K562 (cell line): ENCODE measurements around the gene LIPI. TPM values are rescaled to one million over a fixed set of nuclear protein-coding genes. Genes with fewer than 3 reads are reported as not detected.

Experiments
- ATAC-seq: fragments of 200-7000 bp; cut with Tn5 transposase; 3 replicates; pipeline ENCODE4 v1.9.1; 2020; ENCODE audit warnings: moderate library complexity
- BruUV-seq: library from RNA; stranded (reverse); fragments of 400-500 nt; replicated peaks from 2 replicates; lab custom pipeline; 2021; lab: Mats Ljungman, UMichigan
- CTCF ChIA-PET: fragments of 300-600 bp; formaldehyde crosslinking; extraction: SDS; loops from one replicate; lab custom pipeline; 2021; ENCODE audit warnings: low intra/inter-chr PET ratio; lab: Yijun Ruan, JAX
- POLR2A ChIA-PET: fragments of 300-600, 350-650 bp; sonication (Branson Sonifier 250); formaldehyde crosslinking; extraction: SDS; loops from one replicate; lab custom pipeline; 2021; ENCODE audit warnings: antibody characterized with exemption, inconsistent platforms; lab: Yijun Ruan, JAX
- DNase-seq, 4 experiments: peaks; one replicate each; pipeline versions ENCODE4 v3.0.0 to v3.0.0-alpha.2; 2011 to 2018; ENCODE audit warnings: low spot score in 3 of 4, mixed read lengths in 3 of 4; ENCODE audit errors: extremely low read depth in 1 of 4
- FAIRE-seq: peaks from 2 replicates; lab custom pipeline; 2011; peaks lifted over from hg19 to GRCh38; lab: Jason Lieb, UNC
- H2AFZ ChIP-seq: 2 replicates; pipeline ENCODE4 v1.6.0; 2011; ENCODE audit warnings: low read depth, low read length, control low read depth, inconsistent platforms
- H3K27ac ChIP-seq: fragments of 200-600 bp; 3 replicates; pipeline ENCODE4 v1.8.0; 2011; ENCODE audit warnings: low read depth, mild to moderate bottlenecking, control low read depth, inconsistent platforms, low read length, moderate library complexity, mixed read lengths; ENCODE audit errors: extremely low read depth
- H3K27me3 ChIP-seq, 2 experiments: fragments of 300-600 bp in 1 of 2; 2 replicates in 1 of 2; 3 replicates in 1 of 2; pipeline versions ENCODE4 v1.6.0 to v1.8.0; 2011; ENCODE audit warnings: inconsistent platforms in 2 of 2, low read length in 2 of 2, mild to moderate bottlenecking in 1 of 2, mixed read lengths in 1 of 2, moderate library complexity in 1 of 2; ENCODE audit not compliant: control insufficient read depth in 2 of 2, insufficient read depth in 2 of 2
- H3K36me3 ChIP-seq: fragments of 300-600 bp; 3 replicates; pipeline ENCODE4 v1.8.0; 2011; ENCODE audit warnings: mild to moderate bottlenecking, low read length, inconsistent platforms; ENCODE audit not compliant: control insufficient read depth, insufficient read depth
- H3K4me1 ChIP-seq, 2 experiments: fragments of 200-600 bp in 1 of 2; replicated peaks in 1 of 2; 2 replicates in 1 of 2; 3 replicates in 1 of 2; pipeline versions ENCODE4 v1.5.1 to v1.8.0; 2011; ENCODE audit warnings: inconsistent platforms in 2 of 2, low read length in 2 of 2, mild to moderate bottlenecking in 1 of 2, mixed read lengths in 1 of 2, moderate library complexity in 1 of 2; ENCODE audit not compliant: control insufficient read depth in 2 of 2, insufficient read depth in 2 of 2
- H3K4me2 ChIP-seq: 2 replicates; pipeline ENCODE4 v1.6.1; 2011; ENCODE audit warnings: low read length, control low read depth, inconsistent platforms, mixed read lengths; ENCODE audit not compliant: insufficient read depth
- H3K4me3 ChIP-seq: fragments of 200-600 bp; sonication (generic), shearing (Covaris generic); 2 replicates; pipeline ENCODE4 v1.5.1; 2016; ENCODE audit warnings: control low read depth, inconsistent platforms
- H3K79me2 ChIP-seq: fragments of 200-600 bp; 3 replicates; pipeline ENCODE4 v1.8.0; 2011; ENCODE audit warnings: low read length, inconsistent platforms; ENCODE audit not compliant: control insufficient read depth, insufficient read depth
- H3K9ac ChIP-seq, 2 experiments: 2 replicates each; pipeline versions ENCODE4 v1.6.0 to v1.6.1; 2011; ENCODE audit warnings: low read depth in 2 of 2, low read length in 2 of 2, control low read depth in 1 of 2, inconsistent platforms in 1 of 2, mild to moderate bottlenecking in 1 of 2, mixed read lengths in 1 of 2; ENCODE audit not compliant: insufficient read depth in 1 of 2
- H3K9me1 ChIP-seq: one replicate; pipeline ENCODE4 v1.6.0; 2011; ENCODE audit warnings: inconsistent platforms, mild to moderate bottlenecking, low read length, moderate library complexity; ENCODE audit not compliant: control insufficient read depth, insufficient read depth
- H3K9me3 ChIP-seq: replicated peaks from 2 replicates; pipeline ENCODE4 v1.5.1; 2011; ENCODE audit warnings: low read depth, low read length, inconsistent platforms; ENCODE audit not compliant: control insufficient read depth, insufficient read depth
- H4K20me1 ChIP-seq: replicated peaks from 2 replicates; pipeline ENCODE4 v1.6.1; 2011; ENCODE audit warnings: low read length, inconsistent platforms, mixed read lengths; ENCODE audit not compliant: control insufficient read depth, insufficient read depth
- AFF1 ChIP-seq, 2 experiments: fragments of 450-650 bp; IDR thresholded peaks; 2 replicates each; pipeline ENCODE4 v1.6.1; 2018; ENCODE audit warnings: mild to moderate bottlenecking in 2 of 2, low read depth in 1 of 2; ENCODE audit not compliant: partially characterized antibody in 2 of 2
- ETV1 ChIP-seq: fragments of 450-650 bp; conservative IDR thresholded peaks from 2 replicates; pipeline ENCODE4 v1.6.1; 2016; ENCODE audit warnings: missing genetic modification characterization, control low read depth, low read depth, missing compliant biosample characterization
- THRA ChIP-seq: fragments of 450-650 bp; IDR thresholded peaks from 2 replicates; pipeline ENCODE4 v1.6.1; 2017; ENCODE audit warnings: mild to moderate bottlenecking, moderate library complexity
- WGBS: fragments of 100-300 bp; shearing (Covaris generic); methylation state at CpG from one replicate; pipeline ENCODE4 v1.1.6; 2016; ENCODE audit warnings: low coverage, mixed read lengths; ENCODE audit not compliant: insufficient coverage; ENCODE audit errors: missing lambda C conversion rate; 5-methylcytosine and 5-hydroxymethylcytosine counted together
- in situ Hi-C: fragments of 300-500 bp; cut with MboI; formaldehyde crosslinking; loops from 4 replicates; pipeline ENCODE4 v1.15.0; 2018; ENCODE audit warnings: inconsistent platforms, mixed read lengths
- intact Hi-C: fragments of 100-400 bp; cut with micrococcal nuclease; formaldehyde crosslinking; loops from 2 replicates; pipeline ENCODE4 v1.14.2; 2022
- polyA plus RNA-seq, 8 experiments: library from polyadenylated mRNA; depleted of rRNA in 4 of 8; stranded (reverse) in 5 of 8; unstranded in 3 of 8; fragments of >200 nt; fragmentation: Nextera tagmentation in 2 of 8; fragmentation: Illumina TruSeq in 1 of 8; extraction: Ambion mirVana in 2 of 8; extraction: Trizol in 1 of 8; gene quantifications; 2 replicates each; pipeline versions ENCODE4 v1.2.1 to v1.2.3, GENCODE V29; 2011 to 2014; ENCODE audit warnings: inconsistent platforms in 1 of 8, missing spikeins in 1 of 8
- total RNA-seq, 7 experiments: library from RNA; depleted of rRNA in 6 of 7; stranded (reverse); fragments of >200 nt in 6 of 7; fragmentation: Illumina TruSeq in 2 of 7; extraction: Trizol in 2 of 7; gene quantifications; 2 replicates each; pipeline versions ENCODE4 v1.2.1 to v1.2.3, GENCODE V29; 2011 to 2021; ENCODE audit warnings: low replicate concordance in 1 of 7

LIPI gene
- total and polyA plus RNA-seq, 9 of the 15 experiments (the other 6 are each of a cell fraction or from before 2014, with no cell fraction given) = not detected

GRCh38 chr21:14251336-14251735 lies 40.6 kb upstream of the LIPI start:
- Histone ChIP-seq H3K4me2 (no peak overlapping the region), H4K20me1 (no peaks in the 10 kb centered on the region), H3K36me3 (no peaks in the 10 kb centered on the region), H3K9ac (no peak overlapping the region), H3K79me2 (no peaks in the 10 kb centered on the region), H3K9me1 (no peaks in the 10 kb centered on the region), H3K4me3 (no peak overlapping the region), H3K9me3 (no peaks in the 10 kb centered on the region), H3K27ac (no peak overlapping the region), H3K4me1 (no peaks in the 10 kb centered on the region; a peak in 1 of 5 replicates), H3K27me3 (no peaks in the 10 kb centered on the region), H2AFZ (no peak overlapping the region)
- WGBS = 0% methylated on average over 1 of the region's 1 CpG
- no peak for TF ChIP-seq THRA
- CTCF ChIA-PET = no interaction called here
- in situ Hi-C loops (no loop called here), intact Hi-C loops (loop anchor here (10.0 kb wide), 1 partner anchor 613 kb away; no protein-coding TSS in a partner anchor)
- no peak for FAIRE-seq
- DNase-seq = no peak
- POLR2A ChIA-PET = no interaction called here
- no peak for ATAC-seq
- BruUV-seq = no TSS peak

DNA sequence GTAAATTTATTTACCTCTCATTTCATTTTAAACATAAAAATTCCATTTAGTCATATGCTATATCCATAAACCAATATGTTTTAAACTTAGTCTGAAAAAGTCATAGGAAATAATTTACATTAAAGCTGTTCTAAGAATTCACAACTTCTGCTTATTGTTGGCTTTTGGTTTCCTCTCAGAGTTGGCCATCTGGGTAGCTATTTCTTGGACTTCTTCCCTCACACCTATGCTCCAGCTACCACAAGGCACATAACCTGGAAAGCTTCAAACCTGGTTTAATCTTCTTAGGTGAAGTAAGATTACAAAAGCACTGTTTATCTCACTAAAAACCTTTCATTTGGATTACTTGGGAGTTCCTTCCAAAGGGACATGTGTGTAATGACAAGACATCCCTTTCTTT lies 35.0 kb upstream of the LIPI start:
- POLR2A ChIA-PET = no interaction called here
- Histone ChIP-seq H3K4me2 (no peak overlapping the region), H3K4me1 (no peaks in the 10 kb centered on the region; a peak in 1 of 5 replicates), H3K9me1 (no peaks in the 10 kb centered on the region), H3K9ac (no peak overlapping the region), H3K9me3 (no peaks in the 10 kb centered on the region), H3K4me3 (no peak overlapping the region), H3K27me3 (no peaks in the 10 kb centered on the region), H3K27ac (no peak overlapping the region), H3K79me2 (no peaks in the 10 kb centered on the region), H2AFZ (no peak overlapping the region), H4K20me1 (no peaks in the 10 kb centered on the region), H3K36me3 (no peaks in the 10 kb centered on the region)
- in situ Hi-C loops = no loop called here
- DNase-seq = no peak
- no peak for FAIRE-seq
- intact Hi-C loops = no loop called here
- BruUV-seq = no TSS peak
- no peak for TF ChIP-seq AFF1 (IDR thresholded peaks at IDR 0.05; ENCODE audit: low read depth in 1 of 2, partially characterized antibody in 2 of 2)
- no peak for TF ChIP-seq ETV1 (tag)
- CTCF ChIA-PET = no interaction called here
- no peak for ATAC-seq
